ENCODE measurements around the gene PPFIBP1.

PPFIBP1 gene

GRCh38 chr12:27499377-27499776 lies 24.6 kb upstream of the PPFIBP1 start:
- no peak overlapping the region for H3K4me2 ChIP-seq (ENCODE audit: low read length)
- peaks cover 4% of the 10 kb centered on the region; the same call in 1 of the 2 replicates for H3K4me1 ChIP-seq (ENCODE audit: low read length)
- H4K20me1 ChIP-seq (ENCODE audit: insufficient read depth, low read length): no peaks in the 10 kb centered on the region
- H2AFZ ChIP-seq (ENCODE audit: low read depth, low read length): no peak overlapping the region
- no peaks in the 10 kb centered on the region for H3K36me3 ChIP-seq (replicated peaks; ENCODE audit: low read depth, low read length)
- no peak overlapping the region for H3K27ac ChIP-seq (ENCODE audit: low read length)
- TF ChIP-seq EZH2phosphoT487 (IDR thresholded peaks at IDR 0.05; ENCODE audit: low read depth): no peak
- TF ChIP-seq CTCF (IDR thresholded peaks at IDR 0.05; ENCODE audit: low read depth, low read length): no peak
- no peaks in the 10 kb centered on the region; the same call in 1 of the 2 replicates for H3K27me3 ChIP-seq (ENCODE audit: low read depth, low read length)
- H3K79me2 ChIP-seq (ENCODE audit: low read length): no peaks in the 10 kb centered on the region
- H3K9ac ChIP-seq (ENCODE audit: low read length): no peak overlapping the region
- no peaks in the 10 kb centered on the region for H3K9me3 ChIP-seq (ENCODE audit: insufficient read depth, low read length)
- H3K4me3 ChIP-seq (ENCODE audit: low read length): no peak overlapping the region

GRCh38 chr12:27500546-27500945 lies 23.5 kb upstream of the PPFIBP1 start:
- Histone ChIP-seq H3K4me2 (ENCODE audit: low read length) (no peak overlapping the region), H3K27ac (ENCODE audit: low read length) (no peak overlapping the region), H2AFZ (ENCODE audit: low read depth, low read length) (no peak overlapping the region), H3K4me1 (ENCODE audit: low read length) (peaks cover 4% of the 10 kb centered on the region; the same call in 1 of the 2 replicates), H3K36me3 (replicated peaks; ENCODE audit: low read depth, low read length) (no peaks in the 10 kb centered on the region), H3K27me3 (ENCODE audit: low read depth, low read length) (no peaks in the 10 kb centered on the region; the same call in 1 of the 2 replicates), H4K20me1 (ENCODE audit: insufficient read depth, low read length) (no peaks in the 10 kb centered on the region), H3K4me3 (ENCODE audit: low read length) (no peak overlapping the region), H3K9ac (ENCODE audit: low read length) (no peak overlapping the region), H3K79me2 (ENCODE audit: low read length) (no peaks in the 10 kb centered on the region), H3K9me3 (ENCODE audit: insufficient read depth, low read length) (no peaks in the 10 kb centered on the region)
- TF ChIP-seq EZH2phosphoT487 (IDR thresholded peaks at IDR 0.05; ENCODE audit: low read depth) (no peak), CTCF (IDR thresholded peaks at IDR 0.05; ENCODE audit: low read depth, low read length) (no peak)

GRCh38 chr12:27502021-27502435 lies 22.0 kb upstream of the PPFIBP1 start:
- no peak overlapping the region for H3K4me3 ChIP-seq (ENCODE audit: low read length)
- no peaks in the 10 kb centered on the region for H3K36me3 ChIP-seq (replicated peaks; ENCODE audit: low read depth, low read length)
- H3K4me1 ChIP-seq (ENCODE audit: low read length): peaks cover 4% of the 10 kb centered on the region; the same call in 1 of the 2 replicates
- no peak overlapping the region for H3K9ac ChIP-seq (ENCODE audit: low read length)
- no peak overlapping the region for H3K27ac ChIP-seq (ENCODE audit: low read length)
- no peaks in the 10 kb centered on the region for H4K20me1 ChIP-seq (ENCODE audit: insufficient read depth, low read length)
- TF ChIP-seq EZH2phosphoT487 (IDR thresholded peaks at IDR 0.05; ENCODE audit: low read depth) (no peak), CTCF (IDR thresholded peaks at IDR 0.05; ENCODE audit: low read depth, low read length) (no peak)
- H3K4me2 ChIP-seq (ENCODE audit: low read length): no peak overlapping the region
- H3K9me3 ChIP-seq (ENCODE audit: insufficient read depth, low read length): no peaks in the 10 kb centered on the region
- no peaks in the 10 kb centered on the region; the same call in 1 of the 2 replicates for H3K27me3 ChIP-seq (ENCODE audit: low read depth, low read length)
- H3K79me2 ChIP-seq (ENCODE audit: low read length): no peaks in the 10 kb centered on the region
- no peak overlapping the region for H2AFZ ChIP-seq (ENCODE audit: low read depth, low read length)

- no peaks in the 10 kb centered on the region for H4K20me1 ChIP-seq (ENCODE audit: insufficient read depth, low read length)
- H3K27ac ChIP-seq (ENCODE audit: low read length): no peak overlapping the region
- H3K36me3 ChIP-seq (replicated peaks; ENCODE audit: low read depth, low read length): no peaks in the 10 kb centered on the region
- H3K9ac ChIP-seq (ENCODE audit: low read length): no peak overlapping the region
- H3K79me2 ChIP-seq (ENCODE audit: low read length): no peaks in the 10 kb centered on the region
- H2AFZ ChIP-seq (ENCODE audit: low read depth, low read length): no peak overlapping the region
- TF ChIP-seq EZH2phosphoT487 (IDR thresholded peaks at IDR 0.05; ENCODE audit: low read depth) (no peak), CTCF (IDR thresholded peaks at IDR 0.05; ENCODE audit: low read depth, low read length) (no peak)
- no peaks in the 10 kb centered on the region; the same call in 1 of the 2 replicates for H3K27me3 ChIP-seq (ENCODE audit: low read depth, low read length)
- no peaks in the 10 kb centered on the region for H3K4me1 ChIP-seq (ENCODE audit: low read length)
- H3K9me3 ChIP-seq (ENCODE audit: insufficient read depth, low read length): no peaks in the 10 kb centered on the region
- no peak overlapping the region for H3K4me2 ChIP-seq (ENCODE audit: low read length)
- no peak overlapping the region for H3K4me3 ChIP-seq (ENCODE audit: low read length)
Measured at GRCh38 chr12:27504507-27504906, 19.5 kb upstream of the PPFIBP1 start.

All from OCI-LY3 (cell line).